Transverse colon (tissue), 4 donors: ENCODE data around the gene STAT6. TPM values are rescaled to one million over a fixed set of nuclear protein-coding genes. Genes with fewer than 3 reads are reported as not detected.

Experiments
- DNase-seq: peaks from one replicate; pipeline ENCODE4 v3.0.0-alpha.2; 2019
- H3K27ac ChIP-seq, 4 donors: fragments of 200-600 bp; sonication (generic); 2 replicates each; pipeline ENCODE4 v1.5.1; 2016 to 2018; ENCODE audit warnings: inconsistent platforms in 4 of 4
- H3K27me3 ChIP-seq: fragments of 200-600 bp; sonication (generic); 2 replicates; pipeline ENCODE4 v1.5.1; 2017; ENCODE audit warnings: inconsistent platforms
- H3K36me3 ChIP-seq, 4 donors: fragments of 200-600 bp; sonication (generic); 2 replicates each; pipeline ENCODE4 v1.5.1; 2017 to 2019; ENCODE audit warnings: inconsistent platforms in 4 of 4
- H3K4me1 ChIP-seq, 4 donors: fragments of 200-600 bp; sonication (generic); 2 replicates each; pipeline ENCODE4 v1.5.1; 2017 to 2020; ENCODE audit warnings: inconsistent platforms in 4 of 4
- H3K4me3 ChIP-seq, 4 donors: fragments of 200-600 bp; sonication (generic); 1 replicate in 1 of 4; 2 replicates in 3 of 4; pipeline versions ENCODE4 v1.5.1 to v1.6.1; 2017 to 2019; ENCODE audit warnings: inconsistent platforms in 4 of 4
- H3K9me3 ChIP-seq, 2 donors: fragments of 200-600 bp; sonication (generic); 2 replicates each; pipeline ENCODE4 v1.5.1; 2017 to 2019; ENCODE audit warnings: inconsistent platforms in 2 of 2
- CTCF ChIP-seq, 5 experiments: fragments of 200-600 bp in 3 of 5; fragments of 450-650 bp in 2 of 5; sonication (generic) in 3 of 5; IDR thresholded peaks; 1 replicate in 2 of 5; 2 replicates in 3 of 5; pipeline ENCODE4 v1.5.1; 2016 to 2017; ENCODE audit warnings: antibody characterized with exemption in 5 of 5, inconsistent platforms in 3 of 5, mild to moderate bottlenecking in 2 of 5, moderate library complexity in 1 of 5
- EP300 ChIP-seq: sonication (generic); formaldehyde crosslinking; IDR thresholded peaks from one replicate; pipeline ENCODE4 v1.6.1; 2017; ENCODE audit warnings: antibody characterized with exemption, low read depth
- POLR2A ChIP-seq: fragments of 450-650 bp; IDR thresholded peaks from one replicate; pipeline ENCODE4 v1.6.1; 2016; ENCODE audit warnings: antibody characterized with exemption, mild to moderate bottlenecking, moderate library complexity
- POLR2AphosphoS5 ChIP-seq, 3 donors: sonication (generic); formaldehyde crosslinking; IDR thresholded peaks; one replicate each; pipeline ENCODE4 v1.6.1; 2016; ENCODE audit warnings: antibody characterized with exemption in 3 of 3
- WGBS, 2 donors: methylation state at CpG; one replicate each; pipeline ENCODE4 v1.1.5; 2018; ENCODE audit warnings: low coverage in 1 of 2; 5-methylcytosine and 5-hydroxymethylcytosine counted together
- in situ Hi-C, 4 donors: fragments of 200-750 bp; cut with MboI; loops; one replicate each; pipeline versions ENCODE4 v1.15.0 to v1.15.1; 2017; ENCODE audit warnings: low sequenced_read_pairs in 3 of 4, low pct_ligation_motif_present in 1 of 4, low pct_unique_long_range_greater_than_20kb in 1 of 4
- intact Hi-C: fragments of 100-400 bp; cut with DNase I; formaldehyde crosslinking; loops from one replicate; pipeline ENCODE4 v1.15.1; 2023; ENCODE audit warnings: low total_unique reads
- total RNA-seq, 4 donors: library from RNA; depleted of rRNA; stranded (reverse); fragments of >200 nt; gene quantifications; one replicate each; pipeline ENCODE4 v1.1.0, GENCODE V29; 2016

Gene STAT6
- total RNA-seq, 4 donors from 2014 or later = 181 to 318 (median 198) TPM

DNA sequence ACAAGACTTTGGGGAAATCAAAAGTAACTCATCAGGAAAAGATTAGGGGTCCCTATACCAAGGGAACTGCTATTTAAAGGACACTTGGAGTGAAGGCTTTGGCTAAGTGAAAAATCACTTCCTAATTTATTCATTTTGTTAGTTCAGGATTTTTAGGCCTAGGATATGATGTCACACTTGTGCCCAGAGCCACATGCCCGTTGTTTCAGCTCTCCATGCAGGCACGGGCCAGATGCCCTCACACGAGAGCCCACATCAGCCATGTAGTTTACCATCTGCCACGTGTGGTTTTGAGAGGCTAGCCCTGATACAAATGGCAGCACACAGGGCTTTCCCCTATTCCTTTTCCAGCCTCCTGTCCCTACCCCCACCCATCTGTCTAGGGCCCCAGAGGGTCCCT, 48.1 kb upstream of the STAT6 start:
- peaks cover 0 to 19% (median 9%) of the 10 kb centered on the region in 4 donors for H3K36me3 ChIP-seq
- 82% methylated on average over 4 of the region's 4 CpGs; no CpG with 5 or more reads in 1 of the 2 donors for WGBS, 2 donors
- in situ Hi-C loops = no loop called here

DNA sequence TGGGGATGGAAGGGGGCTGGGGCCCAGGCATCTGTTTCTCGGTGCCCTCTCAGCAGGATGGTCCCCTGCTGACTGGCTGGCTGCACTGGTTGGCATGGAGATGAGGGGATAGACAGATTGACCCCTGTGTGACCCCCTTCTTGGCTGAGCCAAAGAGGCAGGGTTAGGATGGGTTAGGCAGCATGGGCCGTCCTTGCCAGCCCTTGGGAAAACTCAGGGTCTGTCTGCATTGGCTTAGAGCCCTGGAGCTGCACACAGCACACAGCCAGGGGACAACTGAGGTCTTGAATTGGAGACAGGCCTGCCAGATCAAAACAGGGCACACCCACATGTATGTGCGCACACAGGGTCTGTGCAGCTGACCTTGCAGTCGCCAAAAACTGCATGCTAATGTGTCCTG, 47.5 kb upstream of the STAT6 start:
- Histone ChIP-seq H3K4me3 (no peak overlapping the region), H3K9me3 (no peaks in the 10 kb centered on the region), H3K27ac (peak overlapping the region in 2 of 4 donors; percentile 10 to 34), H3K4me1 (no peaks in the 10 kb centered on the region), H3K27me3 (no peaks in the 10 kb centered on the region), H3K36me3 (peaks cover 0 to 19% (median 9%) of the 10 kb centered on the region in 4 donors)
- TF ChIP-seq CTCF (IDR thresholded peaks at IDR 0.05) (no peak), EP300 (no peak), POLR2AphosphoS5 (IDR thresholded peaks at IDR 0.05) (no peak)
- no peak for DNase-seq
- intact Hi-C loops (loop anchor here (5.0 kb wide), 1 partner anchor 786 kb away; no protein-coding TSS in a partner anchor), in situ Hi-C loops (no loop called here)
- 69% methylated on average over 4 of the region's 4 CpGs; no CpG with 5 or more reads in 1 of the 2 donors for WGBS, 2 donors

More for the DNA sequence above, 48.1 kb upstream of the STAT6 start:
- Histone ChIP-seq H3K9me3 (no peaks in the 10 kb centered on the region), H3K4me3 (no peak overlapping the region), H3K27ac (no peak overlapping the region), H3K4me1 (no peaks in the 10 kb centered on the region), H3K27me3 (no peaks in the 10 kb centered on the region)
- intact Hi-C loops = loop anchor here (5.0 kb wide), 1 partner anchor 787 kb away; no protein-coding TSS in a partner anchor
- TF ChIP-seq POLR2A (no peak), EP300 (no peak), CTCF (IDR thresholded peaks at IDR 0.05) (no peak), POLR2AphosphoS5 (IDR thresholded peaks at IDR 0.05) (no peak)
- no peak for DNase-seq

DNA sequence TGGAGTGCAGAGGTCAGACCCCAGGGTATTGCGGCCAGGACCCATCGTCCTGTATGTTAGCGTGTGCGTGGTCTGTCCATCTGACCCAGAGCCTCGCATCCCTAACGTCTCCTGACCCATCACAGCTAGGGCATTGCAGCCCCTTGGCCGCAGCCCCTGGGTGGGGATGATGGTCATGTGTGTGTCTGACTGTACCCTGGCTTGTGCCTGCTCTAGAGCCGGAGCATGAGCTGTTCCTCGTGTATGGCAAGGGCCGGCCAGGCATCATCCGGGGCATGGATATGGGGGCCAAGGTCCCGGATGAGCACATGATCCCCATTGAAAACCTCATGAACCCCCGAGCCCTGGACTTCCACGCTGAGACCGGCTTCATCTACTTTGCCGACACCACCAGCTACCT, 47.0 kb upstream of the STAT6 start:
- Histone ChIP-seq H3K27ac (peak overlapping the region in 2 of 4 donors; percentile 27 to 34), H3K4me1 (peaks cover 0 to 4% (median under 1%) of the 10 kb centered on the region in 4 donors), H3K9me3 (no peaks in the 10 kb centered on the region), H3K27me3 (no peaks in the 10 kb centered on the region), H3K4me3 (no peak overlapping the region), H3K36me3 (peaks cover 0 to 16% (median 8%) of the 10 kb centered on the region in 4 donors)
- in situ Hi-C loops (no loop called here), intact Hi-C loops (loop anchor here (5.0 kb wide), 1 partner anchor 786 kb away; no protein-coding TSS in a partner anchor)
- DNase-seq = no peak
- TF ChIP-seq POLR2AphosphoS5 (IDR thresholded peaks at IDR 0.05) (no peak), EP300 (no peak), POLR2A (no peak), CTCF (IDR thresholded peaks at IDR 0.05) (no peak)
- 91% methylated on average over 16 of the region's 16 CpGs; no CpG with 5 or more reads in 1 of the 2 donors for WGBS, 2 donors

GRCh38 chr12:57157588-57158173, 46.5 kb upstream of the STAT6 start:
- WGBS, 2 donors = 84 to 85% methylated on average over 5 of the region's 5 CpGs
- H3K4me3 ChIP-seq = no peak overlapping the region
- H3K9me3 ChIP-seq = no peaks in the 10 kb centered on the region
- H3K27me3 ChIP-seq = no peaks in the 10 kb centered on the region
- no peak for DNase-seq
- peaks cover 0 to 9% (median 5%) of the 10 kb centered on the region in 4 donors for H3K4me1 ChIP-seq
- intact Hi-C loops (loop anchor here (5.0 kb wide), 1 partner anchor 785 kb away; no protein-coding TSS in a partner anchor), in situ Hi-C loops (no loop called here)
- H3K27ac ChIP-seq = peak overlapping the region in 1 of 4 donors; percentile 24
- TF ChIP-seq EP300 (no peak), POLR2AphosphoS5 (IDR thresholded peaks at IDR 0.05) (no peak), CTCF (IDR thresholded peaks at IDR 0.05) (no peak)
- peaks cover 0 to 16% (median 6%) of the 10 kb centered on the region in 4 donors for H3K36me3 ChIP-seq
